WERI-Rb-1 (cell line): Measurements from ENCODE around the gene MFSD6.

Source experiments
- DNase-seq: peaks from one replicate; pipeline ENCODE4 v3.0.0-alpha.2; 2020
- H3K27ac ChIP-seq: fragments of 250-450 bp; sonication (Bioruptor Pico); 2 replicates; pipeline ENCODE4 v1.5.1; 2020; ENCODE audit warnings: mild to moderate bottlenecking, moderate library complexity
- H3K27me3 ChIP-seq: fragments of 250-450 bp; sonication (Bioruptor Pico); 2 replicates; pipeline ENCODE4 v1.5.1; 2021; ENCODE audit warnings: mild to moderate bottlenecking, low read depth, moderate library complexity; ENCODE audit not compliant: insufficient read depth, severe bottlenecking
- H3K36me3 ChIP-seq: fragments of 250-450 bp; sonication (Bioruptor Pico); 2 replicates; pipeline ENCODE4 v1.5.1; 2020; ENCODE audit warnings: mild to moderate bottlenecking, moderate library complexity
- H3K4me3 ChIP-seq: 2 replicates; pipeline ENCODE4 v1.5.1; 2011; ENCODE audit warnings: low read depth, mild to moderate bottlenecking, control low read depth, low read length
- H3K9me3 ChIP-seq: fragments of 250-450 bp; sonication (Bioruptor Pico); 2 replicates; pipeline ENCODE4 v1.5.1; 2021; ENCODE audit warnings: mild to moderate bottlenecking, moderate library complexity; ENCODE audit not compliant: severe bottlenecking
- CTCF ChIP-seq: IDR thresholded peaks from 2 replicates; pipeline ENCODE4 v1.5.1; 2011; ENCODE audit warnings: low read depth, mild to moderate bottlenecking, control low read depth, inconsistent platforms, low read length

Gene MFSD6

GRCh38 chr2:190519975-190520767 lies 112.0 kb downstream of the MFSD6 start:
- no peak overlapping the region for H3K27ac ChIP-seq
- no peaks in the 10 kb centered on the region for H3K27me3 ChIP-seq
- no peak for DNase-seq
- TF ChIP-seq CTCF, result no peak
- no peaks in the 10 kb centered on the region for H3K9me3 ChIP-seq
- no peak overlapping the region for H3K4me3 ChIP-seq
- H3K36me3 ChIP-seq, result no peaks in the 10 kb centered on the region

- H3K9me3 ChIP-seq, result no peaks in the 10 kb centered on the region
- no peaks in the 10 kb centered on the region for H3K27me3 ChIP-seq
- no peak for TF ChIP-seq CTCF
- no peak overlapping the region for H3K27ac ChIP-seq
- no peak overlapping the region for H3K4me3 ChIP-seq
- no peaks in the 10 kb centered on the region for H3K36me3 ChIP-seq
- DNase-seq, result no peak
These were observed 116.8 kb downstream of the MFSD6 start for GRCh38 chr2:190524928-190525327.

- Histone ChIP-seq H3K4me3 (no peak overlapping the region), H3K27me3 (no peaks in the 10 kb centered on the region), H3K36me3 (no peaks in the 10 kb centered on the region), H3K9me3 (no peaks in the 10 kb centered on the region), H3K27ac (no peak overlapping the region)
- no peak for TF ChIP-seq CTCF
- no peak for DNase-seq
These were observed 118.1 kb downstream of the MFSD6 start for GRCh38 chr2:190526105-190526750.

GRCh38 chr2:190527214-190527613 lies 119.1 kb downstream of the MFSD6 start:
- no peak for DNase-seq
- Histone ChIP-seq H3K9me3 (no peaks in the 10 kb centered on the region), H3K27me3 (no peaks in the 10 kb centered on the region), H3K36me3 (no peaks in the 10 kb centered on the region), H3K4me3 (no peak overlapping the region), H3K27ac (no peak overlapping the region)
- no peak for TF ChIP-seq CTCF

- H3K27ac ChIP-seq, result no peak overlapping the region
- no peaks in the 10 kb centered on the region for H3K27me3 ChIP-seq
- TF ChIP-seq CTCF, result no peak
- no peaks in the 10 kb centered on the region for H3K36me3 ChIP-seq
- DNase-seq, result no peak
- H3K9me3 ChIP-seq, result no peaks in the 10 kb centered on the region
- H3K4me3 ChIP-seq, result no peak overlapping the region
These were observed 119.8 kb downstream of the MFSD6 start for GRCh38 chr2:190527918-190528317.
